ENCODE data around the gene PIK3C2A. TPM values are rescaled to one million over a fixed set of nuclear protein-coding genes. Genes with fewer than 3 reads are reported as not detected.

PIK3C2A gene, protein sequence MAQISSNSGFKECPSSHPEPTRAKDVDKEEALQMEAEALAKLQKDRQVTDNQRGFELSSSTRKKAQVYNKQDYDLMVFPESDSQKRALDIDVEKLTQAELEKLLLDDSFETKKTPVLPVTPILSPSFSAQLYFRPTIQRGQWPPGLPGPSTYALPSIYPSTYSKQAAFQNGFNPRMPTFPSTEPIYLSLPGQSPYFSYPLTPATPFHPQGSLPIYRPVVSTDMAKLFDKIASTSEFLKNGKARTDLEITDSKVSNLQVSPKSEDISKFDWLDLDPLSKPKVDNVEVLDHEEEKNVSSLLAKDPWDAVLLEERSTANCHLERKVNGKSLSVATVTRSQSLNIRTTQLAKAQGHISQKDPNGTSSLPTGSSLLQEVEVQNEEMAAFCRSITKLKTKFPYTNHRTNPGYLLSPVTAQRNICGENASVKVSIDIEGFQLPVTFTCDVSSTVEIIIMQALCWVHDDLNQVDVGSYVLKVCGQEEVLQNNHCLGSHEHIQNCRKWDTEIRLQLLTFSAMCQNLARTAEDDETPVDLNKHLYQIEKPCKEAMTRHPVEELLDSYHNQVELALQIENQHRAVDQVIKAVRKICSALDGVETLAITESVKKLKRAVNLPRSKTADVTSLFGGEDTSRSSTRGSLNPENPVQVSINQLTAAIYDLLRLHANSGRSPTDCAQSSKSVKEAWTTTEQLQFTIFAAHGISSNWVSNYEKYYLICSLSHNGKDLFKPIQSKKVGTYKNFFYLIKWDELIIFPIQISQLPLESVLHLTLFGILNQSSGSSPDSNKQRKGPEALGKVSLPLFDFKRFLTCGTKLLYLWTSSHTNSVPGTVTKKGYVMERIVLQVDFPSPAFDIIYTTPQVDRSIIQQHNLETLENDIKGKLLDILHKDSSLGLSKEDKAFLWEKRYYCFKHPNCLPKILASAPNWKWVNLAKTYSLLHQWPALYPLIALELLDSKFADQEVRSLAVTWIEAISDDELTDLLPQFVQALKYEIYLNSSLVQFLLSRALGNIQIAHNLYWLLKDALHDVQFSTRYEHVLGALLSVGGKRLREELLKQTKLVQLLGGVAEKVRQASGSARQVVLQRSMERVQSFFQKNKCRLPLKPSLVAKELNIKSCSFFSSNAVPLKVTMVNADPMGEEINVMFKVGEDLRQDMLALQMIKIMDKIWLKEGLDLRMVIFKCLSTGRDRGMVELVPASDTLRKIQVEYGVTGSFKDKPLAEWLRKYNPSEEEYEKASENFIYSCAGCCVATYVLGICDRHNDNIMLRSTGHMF (N-terminal part only)
- 51.8 and 68.5 TPM in 2 replicates for total RNA-seq

DNA sequence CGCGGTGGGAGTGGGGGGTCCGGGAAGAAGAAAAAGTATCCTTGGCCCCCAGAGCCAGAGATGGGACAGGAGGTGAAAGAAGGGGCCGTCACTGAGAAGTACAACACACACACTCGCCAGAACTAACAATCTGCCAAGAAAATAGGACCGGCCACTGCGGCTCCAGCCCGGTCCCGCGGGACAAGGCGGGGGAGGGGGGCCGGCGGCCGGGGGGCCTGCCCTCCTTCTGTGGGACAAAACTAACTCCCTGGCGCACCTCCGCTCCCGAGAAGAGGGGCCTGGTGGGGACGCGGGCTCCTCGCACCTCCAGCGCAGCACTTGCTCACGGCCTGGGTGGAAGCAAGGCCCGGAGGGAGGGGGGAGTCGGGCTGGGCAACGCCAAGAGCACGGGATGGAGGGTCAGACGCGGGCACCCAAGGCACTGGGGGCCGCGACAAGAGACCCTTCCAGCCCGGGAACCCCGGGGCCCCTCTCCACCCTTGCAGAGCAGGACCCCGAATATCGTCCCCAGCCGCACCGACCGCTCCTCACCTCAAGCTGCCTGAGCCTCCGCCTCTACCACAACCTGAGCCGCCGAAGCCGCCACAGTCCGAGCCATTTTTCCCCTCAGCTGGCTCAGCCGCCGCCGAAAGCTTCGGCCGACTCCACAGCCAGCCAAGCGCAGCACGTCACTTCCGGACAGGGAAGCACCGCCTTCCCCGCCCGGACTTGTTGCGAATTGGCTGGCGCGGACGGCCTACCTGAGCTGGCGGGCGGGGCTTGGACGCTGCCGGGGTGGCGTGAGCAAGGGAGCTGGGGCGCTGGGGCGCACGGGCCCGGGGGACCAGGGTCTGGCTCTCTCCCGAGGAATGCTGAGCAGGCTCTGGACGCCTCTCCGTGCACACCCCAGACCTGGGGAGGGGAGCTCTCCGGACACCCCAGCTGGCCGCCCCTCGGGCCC lies at the start of gene PIK3C2A:
Gene PIK3C2A (minus strand): TSS at position 670 of the 940 bp plus-strand sequence. CDS start 38,245 bp downstream, outside the sequence.

Other genes with a start within 250 kb of the PIK3C2A start
- gene PLEKHA7, start 193.6 kb downstream of the PIK3C2A start, total RNA-seq, result 80.9 and 122 TPM in 2 replicates
- gene RPS13, start 130.3 kb downstream of the PIK3C2A start, total RNA-seq, result 667 and 970 TPM in 2 replicates
- gene NUCB2, start 68.8 kb upstream of the PIK3C2A start, total RNA-seq, result 48.8 and 66.7 TPM in 2 replicates
- gene NCR3LG1, start 143.8 kb upstream of the PIK3C2A start, total RNA-seq, result 0.39 and 1.4 TPM in 2 replicates
- gene KCNJ11, start 180.7 kb upstream of the PIK3C2A start, total RNA-seq, result under 0.01 TPM in 1 of 2 replicates, not detected in the other